ENCODE data around the gene ZDHHC3. TPM values are rescaled to one million over a fixed set of nuclear protein-coding genes. Genes with fewer than 3 reads are reported as not detected.
"Not testable (repeated sequence)": the region's sequence is repeated elsewhere in the genome, so short reads cannot be mapped to it uniquely, and the experiment has no call there.

ZDHHC3 gene
- total RNA-seq, 2 experiments from 2014 or later = 39.1 to 39.5 TPM

DNA sequence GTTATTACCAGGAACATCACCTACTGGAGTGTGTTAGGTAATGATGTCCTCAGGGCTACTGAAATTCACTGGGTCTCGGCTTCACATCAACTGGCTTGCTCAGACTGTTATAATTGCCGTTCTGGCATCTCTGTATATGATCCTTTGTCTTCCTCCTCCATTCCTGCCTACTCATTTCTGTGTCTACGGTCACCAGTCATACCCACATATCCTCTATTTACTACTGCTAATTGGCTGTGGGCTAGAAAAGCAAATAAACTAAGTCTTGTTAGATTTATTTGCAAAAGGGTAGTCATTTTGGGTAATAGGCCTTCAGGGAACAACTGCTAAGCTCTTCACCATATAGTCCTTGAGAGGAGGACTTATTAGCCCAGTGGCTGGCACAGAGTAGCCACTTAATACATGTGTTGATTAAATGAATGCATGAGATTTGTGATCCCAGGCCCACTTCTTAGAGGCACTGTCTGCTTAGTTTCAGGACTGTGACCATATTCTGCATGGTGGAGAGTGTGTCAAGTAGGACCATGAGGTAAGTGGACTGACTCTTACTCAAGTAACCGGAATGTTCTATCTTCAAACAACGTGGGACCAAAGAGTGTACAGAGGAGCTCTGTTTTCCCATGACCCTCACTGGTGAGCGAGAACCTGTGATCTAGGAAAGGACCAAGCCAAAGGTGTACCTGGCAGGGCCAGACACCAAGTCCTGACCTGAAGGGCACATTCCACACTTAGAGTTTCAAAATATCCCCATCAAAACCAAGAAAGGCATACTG, 13.2 kb downstream of the ZDHHC3 start:
- no peak for DNase-seq
- Mint-ChIP-seq H3K4me1 (peaks cover 37% of the 10 kb centered on the region), H3K9me3 (no peaks in the 10 kb centered on the region), H3K27me3 (no peaks in the 10 kb centered on the region), H3K27ac (peak overlapping the region; percentile 22), H3K4me3 (no peak overlapping the region), H3K36me3 (peaks cover 2% of the 10 kb centered on the region)

DNA sequence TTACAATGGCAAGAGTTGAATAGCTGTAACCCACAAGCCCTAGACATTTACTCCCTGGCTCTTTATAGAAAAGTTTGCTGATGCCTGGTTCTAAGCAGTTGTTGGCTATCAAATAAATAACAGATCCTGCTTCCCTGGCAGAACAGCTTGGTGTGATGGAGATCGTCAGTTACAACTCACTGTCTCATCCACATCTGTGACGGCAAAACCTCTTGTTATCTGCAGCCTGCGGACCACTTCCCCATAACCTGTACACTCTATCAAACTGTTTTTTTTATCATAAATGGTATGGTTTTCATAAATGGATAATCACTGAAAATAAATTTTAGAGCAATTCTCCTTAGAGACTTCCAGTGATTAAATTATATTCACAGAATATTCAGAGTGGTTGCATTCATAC, 14.1 kb downstream of the ZDHHC3 start:
- peaks cover 2% of the 10 kb centered on the region for H3K36me3 Mint-ChIP-seq

DNA sequence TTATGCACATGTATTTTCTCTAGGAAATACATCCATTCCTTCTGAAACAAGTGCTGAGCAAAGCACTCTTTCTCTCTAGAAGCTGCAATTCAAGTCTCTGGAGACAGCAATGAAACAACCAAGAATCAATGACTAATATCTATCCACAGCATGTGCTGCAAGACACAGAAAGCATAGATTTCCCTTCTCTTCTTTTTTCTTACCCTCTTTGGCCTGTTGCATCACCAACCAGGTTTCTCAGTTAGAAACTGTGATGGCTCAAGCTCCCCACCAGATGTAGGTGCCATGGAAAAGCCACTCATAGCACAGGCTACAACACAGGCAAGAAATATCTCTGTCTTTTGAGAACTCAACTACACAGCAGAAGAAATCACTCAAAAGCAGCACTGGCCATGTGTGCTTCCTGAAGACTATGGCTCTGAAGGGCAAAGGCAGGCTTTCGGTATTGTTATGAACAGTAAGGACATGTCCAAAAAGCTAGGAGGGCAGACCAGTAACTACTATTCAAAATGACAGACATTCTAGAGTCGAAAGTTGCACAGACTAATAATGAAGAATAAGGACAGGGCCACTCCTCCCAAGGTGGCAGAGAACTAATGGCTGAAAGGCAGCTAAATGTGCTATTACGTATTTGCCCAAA, 15.5 kb downstream of the ZDHHC3 start:
- no peaks in the 10 kb centered on the region for H3K27me3 Mint-ChIP-seq
- H3K27ac Mint-ChIP-seq = no peak overlapping the region
- no peak for DNase-seq
- H3K9me3 Mint-ChIP-seq = no peaks in the 10 kb centered on the region
- no peak overlapping the region for H3K4me3 Mint-ChIP-seq
- H3K36me3 Mint-ChIP-seq = peaks cover 4% of the 10 kb centered on the region
- peaks cover 19% of the 10 kb centered on the region for H3K4me1 Mint-ChIP-seq

More for the DNA sequence above, 14.1 kb downstream of the ZDHHC3 start:
- no peak overlapping the region for H3K27ac Mint-ChIP-seq
- peaks cover 30% of the 10 kb centered on the region for H3K4me1 Mint-ChIP-seq
- no peak for DNase-seq
- H3K27me3 Mint-ChIP-seq = no peaks in the 10 kb centered on the region
- no peaks in the 10 kb centered on the region for H3K9me3 Mint-ChIP-seq
- no peak overlapping the region for H3K4me3 Mint-ChIP-seq

DNA sequence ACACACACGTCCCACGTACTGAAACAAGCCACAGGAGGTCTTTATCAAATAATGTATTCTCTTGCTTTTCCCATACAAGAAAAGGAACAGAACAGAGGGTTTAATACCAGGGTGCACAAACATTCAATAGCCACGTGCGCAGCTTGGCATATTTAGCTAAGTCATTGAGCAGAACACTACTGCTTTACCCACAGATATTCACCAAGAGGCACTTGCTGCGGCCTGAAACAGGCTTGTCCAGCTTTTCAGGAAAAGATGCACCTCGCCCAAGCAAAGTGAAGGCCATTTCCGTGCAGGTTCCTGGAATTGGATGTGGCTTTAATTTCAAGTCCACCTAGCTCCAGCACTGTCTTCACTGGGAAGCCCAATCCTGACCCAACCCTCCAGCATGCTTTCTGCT, 17.6 kb downstream of the ZDHHC3 start:
- no peaks in the 10 kb centered on the region for H3K27me3 Mint-ChIP-seq
- H3K9me3 Mint-ChIP-seq = no peaks in the 10 kb centered on the region
- H3K4me1 Mint-ChIP-seq = peaks cover 8% of the 10 kb centered on the region
- H3K4me3 Mint-ChIP-seq = no peak overlapping the region
- DNase-seq = no peak
- no peak overlapping the region for H3K27ac Mint-ChIP-seq
- H3K36me3 Mint-ChIP-seq = peaks cover 4% of the 10 kb centered on the region

DNA sequence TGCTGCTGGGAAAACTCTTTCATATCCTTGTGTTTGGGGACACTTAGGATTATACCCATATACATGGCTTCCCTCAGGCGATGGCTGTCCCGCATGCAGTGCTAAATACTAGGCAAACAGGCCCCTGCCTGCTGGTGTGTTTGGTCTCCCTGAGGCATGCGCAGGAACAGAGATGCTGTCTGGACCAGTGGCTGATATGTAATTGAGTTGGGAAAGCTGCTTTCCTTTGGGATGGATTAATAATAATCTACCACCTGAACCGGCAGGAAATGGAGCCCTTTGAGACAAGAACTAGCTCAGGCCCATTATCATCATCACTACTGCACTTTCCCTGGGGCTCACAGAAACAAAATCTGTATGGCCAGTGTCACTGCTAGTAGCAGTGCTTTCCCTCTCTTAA, 18.0 kb downstream of the ZDHHC3 start:
- no peak for DNase-seq
- no peaks in the 10 kb centered on the region for H3K9me3 Mint-ChIP-seq
- peaks cover 4% of the 10 kb centered on the region for H3K36me3 Mint-ChIP-seq
- no peaks in the 10 kb centered on the region for H3K27me3 Mint-ChIP-seq
- H3K4me1 Mint-ChIP-seq = peaks cover 8% of the 10 kb centered on the region
- no peak overlapping the region for H3K27ac Mint-ChIP-seq
- H3K4me3 Mint-ChIP-seq = no peak overlapping the region

DNA sequence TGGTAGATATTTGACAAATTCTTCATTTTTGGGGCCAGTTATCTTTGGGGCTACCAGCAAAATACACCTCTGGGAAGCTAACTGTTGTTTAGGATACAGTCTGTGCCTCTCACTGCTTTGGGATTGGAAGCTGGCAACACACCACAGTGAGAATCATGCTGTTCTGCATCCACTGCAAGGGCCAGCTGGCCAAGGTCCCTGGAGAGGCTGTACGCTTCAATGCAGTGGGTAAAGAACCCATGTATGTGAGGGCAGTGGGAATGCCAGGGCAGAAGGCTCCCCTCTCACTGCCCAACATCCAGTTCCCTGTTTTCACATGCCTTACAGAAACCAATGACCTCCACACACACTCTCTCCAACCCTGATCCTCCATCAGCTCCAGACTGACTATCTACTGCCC, 20.1 kb downstream of the ZDHHC3 start:
- H3K4me1 Mint-ChIP-seq = peaks cover 5% of the 10 kb centered on the region
- H3K27ac Mint-ChIP-seq = no peak overlapping the region
- H3K36me3 Mint-ChIP-seq = peaks cover 4% of the 10 kb centered on the region
- no peaks in the 10 kb centered on the region for H3K9me3 Mint-ChIP-seq
- H3K27me3 Mint-ChIP-seq = no peaks in the 10 kb centered on the region
- H3K4me3 Mint-ChIP-seq = no peak overlapping the region
- no peak for DNase-seq

DNA sequence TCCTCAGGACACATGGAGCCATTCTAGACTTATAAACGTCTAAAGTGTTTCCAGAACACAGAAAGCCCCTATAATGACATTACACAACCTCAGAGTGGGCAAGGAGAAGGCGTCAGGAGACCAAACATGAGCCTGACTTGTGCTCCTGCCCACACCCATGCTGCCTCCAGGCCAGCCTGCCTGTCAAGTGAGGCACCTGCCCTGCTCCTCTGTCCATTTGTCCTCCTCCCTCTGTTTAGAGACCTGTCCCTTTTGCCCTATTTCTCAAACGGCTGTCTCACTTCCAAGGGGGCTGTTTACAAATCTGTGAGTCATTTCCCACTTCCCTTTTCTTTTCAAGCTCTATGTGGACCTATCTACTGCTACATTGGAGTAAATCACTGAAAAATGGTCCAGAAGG, 21.0 kb downstream of the ZDHHC3 start:
- Mint-ChIP-seq H3K9me3 (no peaks in the 10 kb centered on the region), H3K4me1 (peaks cover 4% of the 10 kb centered on the region), H3K4me3 (no peak overlapping the region), H3K27me3 (no peaks in the 10 kb centered on the region), H3K27ac (no peak overlapping the region), H3K36me3 (peaks cover 4% of the 10 kb centered on the region)
- DNase-seq = no peak

DNA sequence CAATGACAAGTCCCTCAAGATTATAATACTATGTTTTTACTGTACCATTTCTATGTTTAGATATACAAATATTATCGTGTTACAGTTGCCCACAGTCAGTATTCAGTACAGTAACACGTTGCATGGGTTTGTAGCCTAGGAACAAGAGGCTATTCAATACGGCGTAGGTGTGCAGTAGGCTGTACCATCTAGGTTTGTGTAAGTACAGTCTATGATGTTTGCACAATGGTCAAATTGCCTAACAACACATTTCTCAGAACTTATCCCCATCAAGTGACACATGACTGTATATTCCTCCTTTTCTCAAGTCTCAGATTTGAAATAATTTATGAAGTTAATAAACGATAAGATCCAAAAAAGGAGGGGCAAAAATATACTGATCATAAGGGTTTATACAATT, 21.7 kb downstream of the ZDHHC3 start:
- DNase-seq = no peak
- no peaks in the 10 kb centered on the region for H3K27me3 Mint-ChIP-seq
- peaks cover 4% of the 10 kb centered on the region for H3K4me1 Mint-ChIP-seq
- H3K27ac Mint-ChIP-seq = no peak overlapping the region
- H3K4me3 Mint-ChIP-seq = no peak overlapping the region
- peaks cover 4% of the 10 kb centered on the region for H3K36me3 Mint-ChIP-seq
- no peaks in the 10 kb centered on the region for H3K9me3 Mint-ChIP-seq

DNA sequence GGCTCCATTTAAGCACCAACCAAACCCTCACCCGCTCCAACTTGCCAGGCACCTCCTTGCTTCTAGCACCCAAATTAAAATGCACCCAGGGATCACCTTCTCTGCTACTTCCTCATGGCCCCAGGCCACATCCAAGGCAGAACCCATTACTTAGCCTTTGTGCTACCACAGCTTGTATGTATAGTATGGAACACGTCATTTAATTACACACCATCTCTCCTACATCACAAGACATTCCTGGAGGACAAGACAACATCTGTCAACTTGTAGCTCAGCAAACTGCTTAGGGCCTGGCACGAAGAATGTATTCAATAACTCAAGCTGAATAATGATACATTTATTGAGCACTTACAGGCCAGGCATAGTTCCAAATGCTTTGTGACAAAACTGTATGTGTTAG, 23.3 kb downstream of the ZDHHC3 start:
- Mint-ChIP-seq H3K36me3 (peaks cover 4% of the 10 kb centered on the region), H3K4me1 (peaks cover 4% of the 10 kb centered on the region), H3K4me3 (no peak overlapping the region), H3K27ac (no peak overlapping the region), H3K27me3 (no peaks in the 10 kb centered on the region), H3K9me3 (no peaks in the 10 kb centered on the region)
- no peak for DNase-seq

DNA sequence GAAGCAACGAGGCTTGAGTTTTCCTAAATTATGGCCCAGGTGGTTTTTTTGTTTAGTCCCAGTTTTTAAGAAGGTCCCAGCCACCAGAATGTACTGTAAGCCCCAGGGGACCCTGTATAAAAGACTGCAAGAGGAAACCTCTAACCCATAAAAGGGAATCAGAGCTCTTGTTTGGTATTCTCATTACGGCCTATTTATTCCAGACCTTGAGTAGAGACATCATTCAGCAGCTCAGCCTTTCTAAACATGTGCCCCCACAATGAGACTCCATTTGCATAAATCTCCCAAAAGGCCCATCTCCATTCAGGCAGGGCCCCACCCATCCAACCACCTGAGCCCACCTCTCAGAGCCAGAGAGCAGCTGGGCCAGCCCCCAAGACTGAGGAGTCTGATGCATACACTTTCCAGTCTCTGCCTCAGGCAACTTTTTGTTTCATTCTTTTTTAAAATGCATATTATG, 25.7 kb downstream of the ZDHHC3 start:
- H3K27ac Mint-ChIP-seq = no peak overlapping the region
- H3K9me3 Mint-ChIP-seq = no peaks in the 10 kb centered on the region
- no peaks in the 10 kb centered on the region for H3K27me3 Mint-ChIP-seq
- H3K4me3 Mint-ChIP-seq = no peak overlapping the region
- peaks cover 4% of the 10 kb centered on the region for H3K4me1 Mint-ChIP-seq
- DNase-seq = no peak
- H3K36me3 Mint-ChIP-seq = peaks cover 6% of the 10 kb centered on the region

DNA sequence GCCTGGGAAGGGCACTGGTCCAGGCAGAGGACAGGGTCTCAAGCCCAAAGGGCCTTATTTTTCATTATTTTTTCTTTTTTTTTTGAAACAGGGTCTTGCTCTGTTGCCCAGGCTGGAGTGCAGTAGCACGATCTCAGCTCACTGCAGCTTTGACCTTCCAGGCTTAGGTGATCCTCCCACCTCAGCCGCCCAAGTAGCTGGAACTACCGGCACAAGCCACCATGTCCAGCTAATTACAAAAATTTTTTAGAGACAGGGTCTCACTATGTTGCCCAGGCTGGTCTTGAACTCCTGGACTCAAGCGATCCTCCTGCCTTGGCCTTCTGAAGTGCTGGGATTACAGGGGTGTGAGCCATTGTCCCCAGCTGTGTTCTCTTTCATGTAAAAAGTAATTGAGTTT, 26.2 kb downstream of the ZDHHC3 start:
- H3K36me3 Mint-ChIP-seq, H3K4me3 Mint-ChIP-seq, H3K4me1 Mint-ChIP-seq, H3K27me3 Mint-ChIP-seq, H3K9me3 Mint-ChIP-seq, DNase-seq, H3K27ac Mint-ChIP-seq: not testable (repeated sequence)

DNA sequence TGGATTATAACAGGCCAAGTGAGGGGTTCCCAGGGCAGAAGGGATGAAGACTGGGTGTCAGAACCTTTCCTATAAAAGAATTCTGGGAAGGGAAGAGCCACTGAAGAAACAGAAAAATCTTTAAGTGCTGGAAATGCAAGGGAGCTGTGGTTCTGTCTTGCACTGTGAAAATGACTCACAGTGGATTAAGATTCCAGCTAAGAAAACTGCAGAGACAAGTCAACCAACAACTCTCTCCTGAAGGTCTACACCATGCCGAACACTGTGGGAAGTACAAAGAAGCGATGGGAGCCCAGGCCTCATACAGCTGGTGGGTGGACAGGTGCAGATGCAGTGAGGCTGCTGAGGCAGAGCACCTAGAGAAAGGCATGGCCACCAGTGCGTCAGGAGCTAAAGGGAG, 27.7 kb downstream of the ZDHHC3 start:
- Mint-ChIP-seq H3K27me3 (no peaks in the 10 kb centered on the region), H3K27ac (no peak overlapping the region), H3K4me1 (no peaks in the 10 kb centered on the region), H3K4me3 (no peak overlapping the region), H3K9me3 (no peaks in the 10 kb centered on the region), H3K36me3 (peaks cover 10% of the 10 kb centered on the region)
- no peak for DNase-seq

DNA sequence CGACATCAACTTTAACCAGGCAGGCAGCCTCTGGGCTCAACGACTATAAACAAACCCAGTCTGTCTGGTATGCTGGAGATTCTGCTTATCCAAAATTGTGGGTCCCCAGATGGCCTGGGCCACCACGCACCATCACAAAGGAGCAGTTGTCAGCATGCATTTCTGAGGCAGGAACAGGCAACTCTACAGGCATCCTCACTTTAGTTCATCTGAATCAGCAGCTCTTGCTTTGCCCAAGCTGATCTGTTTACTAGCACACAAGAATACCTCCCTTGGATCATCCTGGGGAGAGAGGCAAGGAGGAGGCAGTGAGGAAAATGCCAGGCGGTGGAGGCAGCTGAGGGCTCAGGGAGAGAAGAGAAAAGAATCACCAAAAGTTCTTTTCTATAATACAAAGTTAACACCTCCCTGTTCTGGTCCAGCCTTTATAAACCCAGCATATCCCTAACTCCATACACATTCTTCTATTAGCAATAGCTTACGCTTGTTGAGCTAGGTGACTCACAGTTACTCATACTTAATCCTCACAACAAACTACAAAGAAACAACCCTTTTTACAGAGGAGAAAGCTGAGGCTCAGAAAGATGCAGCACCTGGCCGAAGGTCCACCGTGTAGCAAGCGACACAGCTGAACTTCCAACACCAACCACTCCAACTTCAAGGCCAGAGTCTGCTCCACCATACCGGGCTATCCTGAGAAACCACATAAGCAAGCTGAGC, 33.6 kb downstream of the ZDHHC3 start:
- Mint-ChIP-seq H3K9me3 (no peaks in the 10 kb centered on the region), H3K27ac (no peak overlapping the region), H3K4me1 (no peaks in the 10 kb centered on the region), H3K4me3 (no peak overlapping the region), H3K36me3 (peaks cover 22% of the 10 kb centered on the region), H3K27me3 (no peaks in the 10 kb centered on the region)
- DNase-seq = no peak

DNA sequence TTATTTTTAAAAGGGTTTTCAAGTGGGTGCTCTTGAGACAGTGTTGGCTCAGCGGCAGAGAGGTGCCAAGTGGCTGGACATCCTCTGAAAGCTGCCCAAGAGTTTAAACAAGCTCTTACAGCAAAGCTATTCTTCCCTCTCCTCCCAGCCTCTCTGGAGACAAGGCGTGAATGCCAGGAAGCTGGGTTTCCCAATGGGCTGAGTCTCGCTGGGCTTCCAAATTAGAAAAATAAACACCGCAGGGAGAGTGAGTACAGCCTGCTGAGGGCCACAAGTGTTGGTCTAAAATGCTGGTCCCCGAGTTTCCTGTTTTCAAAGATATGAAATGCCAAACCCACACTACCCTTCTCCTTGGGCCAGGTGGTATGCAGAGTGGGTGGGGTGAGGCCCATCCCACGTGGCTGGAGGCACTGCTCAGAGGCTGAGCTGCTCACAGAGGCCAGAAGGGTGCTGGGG, 36.4 kb downstream of the ZDHHC3 start:
- no peaks in the 10 kb centered on the region for H3K27me3 Mint-ChIP-seq
- DNase-seq = no peak
- H3K9me3 Mint-ChIP-seq = no peaks in the 10 kb centered on the region

More for the DNA sequence above, 36.4 kb downstream of the ZDHHC3 start:
- no peak overlapping the region for H3K27ac Mint-ChIP-seq
- H3K4me3 Mint-ChIP-seq = no peak overlapping the region
- no peaks in the 10 kb centered on the region for H3K4me1 Mint-ChIP-seq
- peaks cover 21% of the 10 kb centered on the region for H3K36me3 Mint-ChIP-seq

Data from activated naive CD8-positive, alpha-beta T cell treated with anti-CD3 and anti-CD28 coated beads for 36 hours (primary cell).